GM06990 (cell line): ENCODE results near the gene THEMIS.

Experiments used
- DNase-seq: peaks from one replicate; pipeline ENCODE4 v3.0.0-alpha.2; 2011; ENCODE audit not compliant: insufficient read length; ENCODE audit errors: extremely low read depth
- H3K27me3 ChIP-seq: replicated peaks from 2 replicates; pipeline ENCODE4 v1.6.0; 2011; ENCODE audit warnings: low read length; ENCODE audit not compliant: control insufficient read depth, insufficient read depth
- H3K36me3 ChIP-seq: 2 replicates; pipeline ENCODE4 v1.5.1; 2011; ENCODE audit warnings: low read length; ENCODE audit not compliant: control insufficient read depth, insufficient read depth
- H3K4me3 ChIP-seq: replicated peaks from 2 replicates; pipeline ENCODE4 v1.5.1; 2011; ENCODE audit warnings: low read depth, mild to moderate bottlenecking, control low read depth, low read length
- TF ChIP-seq, protein P1 (sequence below): IDR thresholded peaks from 2 replicates; pipeline ENCODE4 v1.5.1; 2011; ENCODE audit warnings: low read length, control low read depth, mild to moderate bottlenecking, inconsistent platforms; ENCODE audit not compliant: insufficient read depth, poor library complexity, severe bottlenecking

The THEMIS gene

DNA sequence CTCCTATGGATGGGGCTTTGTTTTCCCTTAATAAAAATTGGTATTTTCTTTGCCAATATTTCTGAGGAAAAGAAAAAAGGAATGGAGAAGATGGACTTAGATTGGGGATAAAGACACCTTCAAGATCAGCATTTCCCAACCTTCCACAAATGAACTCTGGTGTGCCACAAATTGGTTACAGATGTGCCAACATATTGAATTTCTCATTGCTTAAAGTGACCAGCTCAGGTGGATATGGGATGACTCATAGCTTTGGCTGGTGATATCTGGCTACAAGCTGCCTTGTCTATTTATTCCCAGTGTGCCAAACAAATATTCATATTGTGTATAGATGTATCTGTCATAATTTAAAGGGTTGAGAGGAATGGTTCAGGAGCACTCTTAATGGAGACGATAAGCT lies 32.5 kb downstream of the THEMIS start:
- Histone ChIP-seq H3K36me3 (no peaks in the 10 kb centered on the region), H3K27me3 (no peaks in the 10 kb centered on the region), H3K4me3 (no peak overlapping the region)
- TF ChIP-seq, protein P1, sequence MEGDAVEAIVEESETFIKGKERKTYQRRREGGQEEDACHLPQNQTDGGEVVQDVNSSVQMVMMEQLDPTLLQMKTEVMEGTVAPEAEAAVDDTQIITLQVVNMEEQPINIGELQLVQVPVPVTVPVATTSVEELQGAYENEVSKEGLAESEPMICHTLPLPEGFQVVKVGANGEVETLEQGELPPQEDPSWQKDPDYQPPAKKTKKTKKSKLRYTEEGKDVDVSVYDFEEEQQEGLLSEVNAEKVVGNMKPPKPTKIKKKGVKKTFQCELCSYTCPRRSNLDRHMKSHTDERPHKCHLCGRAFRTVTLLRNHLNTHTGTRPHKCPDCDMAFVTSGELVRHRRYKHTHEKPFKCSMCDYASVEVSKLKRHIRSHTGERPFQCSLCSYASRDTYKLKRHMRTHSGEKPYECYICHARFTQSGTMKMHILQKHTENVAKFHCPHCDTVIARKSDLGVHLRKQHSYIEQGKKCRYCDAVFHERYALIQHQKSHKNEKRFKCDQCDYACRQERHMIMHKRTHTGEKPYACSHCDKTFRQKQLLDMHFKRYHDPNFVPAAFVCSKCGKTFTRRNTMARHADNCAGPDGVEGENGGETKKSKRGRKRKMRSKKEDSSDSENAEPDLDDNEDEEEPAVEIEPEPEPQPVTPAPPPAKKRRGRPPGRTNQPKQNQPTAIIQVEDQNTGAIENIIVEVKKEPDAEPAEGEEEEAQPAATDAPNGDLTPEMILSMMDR, result no peak
- no peak for DNase-seq

DNA sequence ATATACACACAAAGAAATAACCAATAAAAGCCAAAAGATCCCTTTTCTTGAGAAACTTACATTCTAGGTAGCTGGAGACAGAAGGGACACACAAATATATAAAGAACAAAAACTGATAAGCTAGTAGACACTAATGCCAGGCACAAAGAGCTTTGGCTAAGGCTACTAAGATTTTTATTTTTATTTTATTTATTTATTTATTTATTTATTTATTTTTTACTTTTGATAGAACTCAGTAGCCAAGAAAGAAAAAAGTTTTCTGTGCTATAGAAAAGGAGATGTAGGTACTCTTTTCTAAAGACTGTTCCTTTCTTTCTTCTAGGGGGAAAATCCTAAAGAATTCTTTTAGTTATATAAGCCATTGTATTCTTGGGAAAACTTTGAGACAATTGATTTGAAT lies 34.1 kb downstream of the THEMIS start:
- no peak overlapping the region for H3K4me3 ChIP-seq
- no peaks in the 10 kb centered on the region for H3K36me3 ChIP-seq
- no peak for DNase-seq
- no peaks in the 10 kb centered on the region for H3K27me3 ChIP-seq
- TF ChIP-seq, protein P1, result no peak

DNA sequence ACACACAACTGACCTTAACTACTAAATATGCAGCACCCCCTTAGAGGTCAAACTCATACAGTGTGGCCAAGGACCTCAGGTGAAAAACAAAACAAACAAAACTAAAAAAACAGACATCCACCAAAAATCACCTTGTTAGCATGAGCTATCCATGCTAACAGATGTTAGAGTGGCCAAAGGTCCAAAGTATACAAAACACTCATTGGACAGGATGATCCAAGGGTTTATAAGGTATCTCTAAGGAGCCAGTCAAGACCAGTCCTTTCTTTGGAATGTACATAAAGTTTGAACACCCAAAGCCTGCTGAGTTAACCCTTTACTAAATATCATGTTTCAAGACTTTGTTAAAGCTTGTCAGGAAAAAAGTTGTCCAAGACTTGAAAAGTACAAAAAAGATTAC lies 35.8 kb downstream of the THEMIS start:
- no peak for DNase-seq
- no peaks in the 10 kb centered on the region for H3K27me3 ChIP-seq
- no peak overlapping the region for H3K4me3 ChIP-seq
- H3K36me3 ChIP-seq, result no peaks in the 10 kb centered on the region
- TF ChIP-seq, protein P1, result no peak

DNA sequence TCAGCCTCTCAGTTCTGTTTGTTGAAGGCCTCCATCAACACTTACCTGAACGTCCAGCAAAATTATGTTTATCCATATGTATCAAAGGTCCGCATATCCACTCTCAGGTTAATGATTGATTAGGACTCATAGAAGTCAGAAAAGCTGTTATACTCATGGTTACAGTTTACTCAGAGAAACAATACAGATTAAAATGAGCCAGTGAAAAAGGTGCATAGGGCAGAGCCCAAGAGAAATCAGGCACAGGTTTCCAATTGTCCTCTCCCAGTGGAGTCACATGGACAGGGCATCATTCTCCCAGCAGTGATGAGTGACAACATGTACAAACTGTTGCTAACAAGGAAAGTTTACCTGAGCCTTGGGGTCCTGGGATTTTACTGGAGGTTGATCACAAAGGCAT lies 36.2 kb downstream of the THEMIS start:
- no peak overlapping the region for H3K4me3 ChIP-seq
- no peaks in the 10 kb centered on the region for H3K27me3 ChIP-seq
- no peaks in the 10 kb centered on the region for H3K36me3 ChIP-seq
- TF ChIP-seq, protein P1, result no peak
- no peak for DNase-seq

DNA sequence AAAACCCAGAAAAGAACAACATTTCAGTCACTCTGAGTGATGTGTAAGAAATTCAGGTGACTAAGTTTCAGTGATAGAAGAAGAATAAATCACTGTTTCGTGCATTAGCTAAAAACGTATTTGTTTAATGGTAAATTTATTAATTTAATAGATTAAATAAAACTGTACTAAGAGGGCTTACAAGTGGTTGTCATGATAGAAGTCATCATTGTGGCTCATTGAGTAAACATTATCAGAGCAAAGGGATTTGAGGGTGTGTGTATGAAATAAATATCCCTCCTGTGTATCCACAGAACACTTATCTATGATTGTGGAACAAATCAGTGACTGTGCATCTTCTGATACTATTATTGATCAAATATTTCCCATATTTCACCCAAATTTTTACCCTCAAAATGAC lies 40.1 kb downstream of the THEMIS start:
- TF ChIP-seq, protein P1, result no peak
- Histone ChIP-seq H3K27me3 (no peaks in the 10 kb centered on the region), H3K36me3 (no peaks in the 10 kb centered on the region), H3K4me3 (no peak overlapping the region)
- DNase-seq, result no peak

DNA sequence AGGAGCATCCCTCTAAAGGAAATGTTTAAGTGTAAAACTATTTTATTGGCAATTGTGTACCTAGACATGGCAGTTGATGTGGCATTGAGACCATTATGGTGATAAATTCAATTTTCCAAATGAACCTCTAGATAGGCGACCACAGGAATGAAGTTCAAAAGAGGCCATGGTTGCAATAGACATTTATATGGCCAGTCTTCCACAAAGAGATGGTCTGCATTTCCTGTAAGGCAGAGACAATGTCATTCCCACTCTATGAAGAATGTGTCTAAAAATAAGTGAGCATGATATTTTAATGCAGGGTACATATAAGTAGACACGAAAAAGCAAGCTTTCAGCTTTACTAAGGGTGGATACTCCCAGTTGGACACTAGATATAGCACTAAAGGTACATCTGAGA lies 40.9 kb downstream of the THEMIS start:
- no peaks in the 10 kb centered on the region for H3K36me3 ChIP-seq
- no peak for DNase-seq
- no peaks in the 10 kb centered on the region for H3K27me3 ChIP-seq
- TF ChIP-seq, protein P1, result no peak
- H3K4me3 ChIP-seq, result no peak overlapping the region
